ENCODE results near the gene FAU. TPM values are rescaled to one million over a fixed set of nuclear protein-coding genes. Genes with fewer than 3 reads are reported as not detected.
"Not testable (repeated sequence)": the region's sequence is repeated elsewhere in the genome, so short reads cannot be mapped to it uniquely, and the experiment has no call there.

FAU gene
- total RNA-seq, 4 donors from 2014 or later = 465 to 1,081 (median 716) TPM

GRCh38 chr11:65124480-65125196 lies 2.7 kb upstream of the FAU start:
- Histone ChIP-seq H3K27me3 (no peaks in the 10 kb centered on the region), H3K9me3 (no peaks in the 10 kb centered on the region), H3K36me3 (peaks cover 51 to 71% (median 69%) of the 10 kb centered on the region in 4 donors), H3K4me3 (no peak overlapping the region), H3K4me1 (peaks cover 23 to 38% (median 32%) of the 10 kb centered on the region in 4 donors), H3K27ac (replicated peaks in 1 of 4) (no peak overlapping the region)
- 85% methylated on average over 4 of the region's 5 CpGs for WGBS
- no peak for TF ChIP-seq POLR2A (IDR thresholded peaks at IDR 0.05; ENCODE audit: low read depth)
- no peak for TF ChIP-seq POLR2AphosphoS5 (IDR thresholded peaks at IDR 0.05)
- intact Hi-C loops (cut with DNase I) = no loop called here
- DNase-seq (ENCODE audit: extremely low spot score) = no peak

- intact Hi-C loops (cut with DNase I) = no loop called here
- TF ChIP-seq CTCF (IDR thresholded peaks at IDR 0.05) (no peak), POLR2A (IDR thresholded peaks at IDR 0.05; ENCODE audit: low read depth) (no peak), EP300 (IDR thresholded peaks at IDR 0.05) (no peak), POLR2AphosphoS5 (IDR thresholded peaks at IDR 0.05) (no peak)
- H3K9me3 ChIP-seq = no peaks in the 10 kb centered on the region
- no peaks in the 10 kb centered on the region for H3K27me3 ChIP-seq
- 1% methylated on average over 22 of the region's 22 CpGs for WGBS
- H3K4me1 ChIP-seq = peaks cover 35 to 53% (median 46%) of the 10 kb centered on the region in 4 donors
- no peak for DNase-seq (ENCODE audit: extremely low spot score)
- peak overlapping the region; percentile 73 to 91 (median 82) for H3K4me3 ChIP-seq
- peak overlapping the region; percentile 93 to 95 (median 94) for H3K27ac ChIP-seq (replicated peaks in 1 of 4)
- H3K36me3 ChIP-seq = peaks cover 26 to 59% (median 52%) of the 10 kb centered on the region in 4 donors
Measured at GRCh38 chr11:65121447-65121864, 478 bp downstream of the FAU start.

- 62% methylated on average over 3 of the region's 3 CpGs for WGBS
Measured at GRCh38 chr11:65120831-65121230, 1.1 kb downstream of the FAU start.

GRCh38 chr11:65119670-65119995 lies 2.3 kb downstream of the FAU start:
- H3K27ac ChIP-seq (replicated peaks in 1 of 4) = peak overlapping the region in 1 of 4 donors; percentile 95
- intact Hi-C loops (cut with DNase I) = loop anchor here (5.0 kb wide), 1 partner anchor 197 kb away; the partner anchor contains the start of gene PPP2R5B
- peaks cover 8 to 58% (median 46%) of the 10 kb centered on the region in 4 donors for H3K36me3 ChIP-seq
- no peak overlapping the region for H3K4me3 ChIP-seq
- no peak for DNase-seq (ENCODE audit: extremely low spot score)
- no peaks in the 10 kb centered on the region for H3K9me3 ChIP-seq
- no peaks in the 10 kb centered on the region for H3K27me3 ChIP-seq
- TF ChIP-seq EP300 (IDR thresholded peaks at IDR 0.05) (no peak), POLR2A (IDR thresholded peaks at IDR 0.05; ENCODE audit: low read depth) (no peak), CTCF (IDR thresholded peaks at IDR 0.05) (no peak), POLR2AphosphoS5 (IDR thresholded peaks at IDR 0.05) (no peak)
- peaks cover 42 to 70% (median 56%) of the 10 kb centered on the region in 4 donors for H3K4me1 ChIP-seq

More at GRCh38 chr11:65120831-65121230, 1.1 kb downstream of the FAU start:
- DNase-seq (ENCODE audit: extremely low spot score) = no peak
- Histone ChIP-seq H3K4me3 (peak overlapping the region; percentile 73 to 91 (median 82)), H3K36me3 (peaks cover 20 to 59% (median 52%) of the 10 kb centered on the region in 4 donors), H3K27me3 (no peaks in the 10 kb centered on the region), H3K27ac (replicated peaks in 1 of 4) (peak overlapping the region; percentile 93 to 95 (median 94)), H3K9me3 (no peaks in the 10 kb centered on the region), H3K4me1 (peaks cover 42 to 59% (median 52%) of the 10 kb centered on the region in 4 donors)
- TF ChIP-seq CTCF (IDR thresholded peaks at IDR 0.05) (no peak), POLR2AphosphoS5 (IDR thresholded peaks at IDR 0.05) (no peak), POLR2A (IDR thresholded peaks at IDR 0.05; ENCODE audit: low read depth) (no peak), EP300 (IDR thresholded peaks at IDR 0.05) (no peak)
- intact Hi-C loops (cut with DNase I) = no loop called here

GRCh38 chr11:65118891-65119669 lies 2.9 kb downstream of the FAU start:
- intact Hi-C loops (cut with DNase I) = loop anchor here (5.0 kb wide), 1 partner anchor 197 kb away; the partner anchor contains the start of gene PPP2R5B
- peaks cover 42 to 69% (median 55%) of the 10 kb centered on the region in 4 donors for H3K4me1 ChIP-seq
- peaks cover 5 to 54% (median 42%) of the 10 kb centered on the region in 4 donors for H3K36me3 ChIP-seq
- 88% methylated on average over 18 of the region's 18 CpGs for WGBS
- H3K27me3 ChIP-seq; DNase-seq (ENCODE audit: extremely low spot score); H3K9me3 ChIP-seq; H3K4me3 ChIP-seq: not testable (repeated sequence)
- peak overlapping the region; percentile 71 to 95 (median 82) for H3K27ac ChIP-seq (replicated peaks in 1 of 4)

Data from esophagus muscularis mucosa (tissue), 4 donors.